SU-DHL-6 (cell line): ENCODE data around the gene ATP13A5.

Source experiments
- H2AFZ ChIP-seq: fragments of 200-600 bp; sonication (generic); 2 replicates; pipeline ENCODE4 v1.6.1; 2014; ENCODE audit warnings: low read depth, mild to moderate bottlenecking, moderate library complexity, mixed read lengths, antibody characterized with exemption, low read length; ENCODE audit not compliant: severe bottlenecking
- H3F3A ChIP-seq: fragments of 200-600 bp; shearing (Covaris generic); 2 replicates; pipeline ENCODE4 v1.6.0; 2016; ENCODE audit warnings: antibody characterized with exemption, mild to moderate bottlenecking; ENCODE audit not compliant: insufficient read depth
- H3K27ac ChIP-seq: fragments of 200-600 bp; sonication (generic); 2 replicates; pipeline ENCODE4 v1.5.1; 2016; ENCODE audit warnings: low read depth, mild to moderate bottlenecking, low read length, moderate library complexity, mixed read lengths
- H3K27me3 ChIP-seq: fragments of 200-600 bp; sonication (generic), shearing (Covaris generic); 2 replicates; pipeline ENCODE4 v1.6.0; 2014; ENCODE audit warnings: mild to moderate bottlenecking, low read length
- H3K36me3 ChIP-seq: fragments of 200-600 bp; sonication (generic); 2 replicates; pipeline ENCODE4 v1.6.1; 2014; ENCODE audit warnings: mild to moderate bottlenecking, low read length, mixed read lengths
- H3K4me2 ChIP-seq: fragments of 300-600, 200-600 bp; shearing (Covaris generic), sonication (generic); 2 replicates; pipeline ENCODE4 v1.6.0; 2014; ENCODE audit warnings: low read length, low read depth, mild to moderate bottlenecking; ENCODE audit not compliant: poor library complexity, severe bottlenecking
- H3K4me3 ChIP-seq: fragments of 200-600 bp; sonication (generic); 2 replicates; pipeline ENCODE4 v1.5.1; 2014; ENCODE audit warnings: antibody characterized with exemption, low read length, mild to moderate bottlenecking, mixed read lengths; ENCODE audit not compliant: insufficient read depth, poor library complexity, severe bottlenecking
- H3K79me2 ChIP-seq: fragments of 200-600 bp; sonication (generic); 2 replicates; pipeline ENCODE4 v1.6.1; 2014; ENCODE audit warnings: mild to moderate bottlenecking, low read length, moderate library complexity; ENCODE audit not compliant: insufficient read depth
- H3K9ac ChIP-seq: fragments of 200-600 bp; sonication (generic); 2 replicates; pipeline ENCODE4 v1.7.0; 2014; ENCODE audit warnings: mild to moderate bottlenecking, low read length
- H3K9me2 ChIP-seq: fragments of 200-600 bp; sonication (generic); replicated peaks from 2 replicates; pipeline ENCODE4 v1.6.1; 2014; ENCODE audit warnings: low read length; ENCODE audit not compliant: insufficient read depth
- H3K9me3 ChIP-seq: fragments of 200-600 bp; sonication (generic); 2 replicates; pipeline ENCODE4 v1.6.1; 2014; ENCODE audit warnings: low read length, mixed read lengths; ENCODE audit not compliant: insufficient read depth
- H4K20me1 ChIP-seq: fragments of 200-600 bp; sonication (generic); 2 replicates; pipeline ENCODE4 v1.6.1; 2014; ENCODE audit warnings: low read depth, mild to moderate bottlenecking, antibody characterized with exemption, low read length, moderate library complexity, mixed read lengths
- CTCF ChIP-seq: fragments of 200-600 bp; sonication (generic); IDR thresholded peaks from one replicate; pipeline ENCODE4 v1.5.1; 2017; ENCODE audit warnings: antibody characterized with exemption, mild to moderate bottlenecking, low read length, moderate library complexity; ENCODE audit not compliant: insufficient read depth, poor library complexity, severe bottlenecking
- EZH2phosphoT487 ChIP-seq: fragments of 200-600 bp; sonication (generic), shearing (Covaris generic); conservative IDR thresholded peaks from 2 replicates; pipeline ENCODE4 v1.6.1; 2018; ENCODE audit warnings: mild to moderate bottlenecking, antibody characterized with exemption, low read length, moderate library complexity, mixed read lengths

ATP13A5 gene

GRCh38 chr3:193261970-193262369 lies 116.6 kb downstream of the ATP13A5 start:
- Histone ChIP-seq H3K4me3 (no peak overlapping the region), H3K79me2 (no peaks in the 10 kb centered on the region), H3F3A (no peaks in the 10 kb centered on the region), H3K27ac (no peak overlapping the region), H4K20me1 (no peaks in the 10 kb centered on the region), H2AFZ (no peak overlapping the region), H3K9me3 (no peaks in the 10 kb centered on the region), H3K27me3 (no peaks in the 10 kb centered on the region), H3K36me3 (no peaks in the 10 kb centered on the region), H3K9ac (no peak overlapping the region), H3K9me2 (no peaks in the 10 kb centered on the region), H3K4me2 (no peak overlapping the region)
- TF ChIP-seq CTCF: no peak
- no peak for TF ChIP-seq EZH2phosphoT487

GRCh38 chr3:193253986-193254660 lies 124.4 kb downstream of the ATP13A5 start:
- TF ChIP-seq CTCF (no peak), EZH2phosphoT487 (no peak)
- no peaks in the 10 kb centered on the region for H4K20me1 ChIP-seq
- no peak overlapping the region for H3K4me2 ChIP-seq
- no peak overlapping the region for H3K4me3 ChIP-seq
- H3K79me2 ChIP-seq: no peaks in the 10 kb centered on the region
- no peaks in the 10 kb centered on the region for H3K36me3 ChIP-seq
- H3K9ac ChIP-seq: no peak overlapping the region
- H3F3A ChIP-seq: no peaks in the 10 kb centered on the region
- no peaks in the 10 kb centered on the region for H3K9me2 ChIP-seq
- H3K9me3 ChIP-seq: no peaks in the 10 kb centered on the region
- no peak overlapping the region for H3K27ac ChIP-seq
- H3K27me3 ChIP-seq: no peaks in the 10 kb centered on the region
- H2AFZ ChIP-seq: no peak overlapping the region

- no peaks in the 10 kb centered on the region for H3K27me3 ChIP-seq
- H3K9ac ChIP-seq: no peak overlapping the region
- TF ChIP-seq CTCF: no peak
- no peak for TF ChIP-seq EZH2phosphoT487
- no peak overlapping the region for H3K4me3 ChIP-seq
- no peaks in the 10 kb centered on the region for H3K79me2 ChIP-seq
- no peaks in the 10 kb centered on the region for H3K9me3 ChIP-seq
- no peaks in the 10 kb centered on the region for H3K36me3 ChIP-seq
- no peak overlapping the region for H3K27ac ChIP-seq
- H2AFZ ChIP-seq: no peak overlapping the region
- no peaks in the 10 kb centered on the region for H3K9me2 ChIP-seq
- no peak overlapping the region for H3K4me2 ChIP-seq
- H3F3A ChIP-seq: no peaks in the 10 kb centered on the region
- no peaks in the 10 kb centered on the region for H4K20me1 ChIP-seq
These were observed 128.1 kb downstream of the ATP13A5 start for GRCh38 chr3:193250492-193250891.
